NCI-H2107 (cell line): ENCODE data around the gene OR13H1.
"Not testable (repeated sequence)": the region's sequence is repeated elsewhere in the genome, so short reads cannot be mapped to it uniquely, and the experiment has no call there.

Experiments used
- DNase-seq: peaks from one replicate; lab custom pipeline; 2025; lab: John Stamatoyannopoulos, UW

Gene OR13H1

GRCh38 chrX:131543774-131544173 lies at the start of gene OR13H1:
Gene OR13H1, plus strand, starts transcription at chrX:131544074. Its CDS starts 0 bp downstream, at chrX:131544074.
- DNase-seq, result no peak

GRCh38 chrX:131501556-131501955 lies 42.3 kb upstream of the OR13H1 start:
- not testable (repeated sequence) for DNase-seq

GRCh38 chrX:131513159-131513914 lies 30.5 kb upstream of the OR13H1 start:
- no peak for DNase-seq

GRCh38 chrX:131521824-131522223 lies 22.1 kb upstream of the OR13H1 start:
- DNase-seq, result no peak

GRCh38 chrX:131544218-131544617 lies 344 bp downstream of the OR13H1 start:
- no peak for DNase-seq

- no peak for DNase-seq
Measured at GRCh38 chrX:131549011-131549410, 5.1 kb downstream of the OR13H1 start.

GRCh38 chrX:131552453-131552852 lies 8.6 kb downstream of the OR13H1 start:
- DNase-seq, result not testable (repeated sequence)

GRCh38 chrX:131558562-131558961 lies 14.7 kb downstream of the OR13H1 start:
- no peak for DNase-seq

- no peak for DNase-seq
Measured at GRCh38 chrX:131564553-131565229, 20.8 kb downstream of the OR13H1 start.

GRCh38 chrX:131565909-131566308 lies 22.0 kb downstream of the OR13H1 start:
- DNase-seq, result no peak

- DNase-seq, result no peak
Measured at GRCh38 chrX:131571348-131571747, 27.5 kb downstream of the OR13H1 start.

- DNase-seq, result no peak
Measured at GRCh38 chrX:131572372-131573014, 28.6 kb downstream of the OR13H1 start.

GRCh38 chrX:131577413-131577812 lies 33.5 kb downstream of the OR13H1 start:
- DNase-seq, result no peak

GRCh38 chrX:131577999-131578734 lies 34.3 kb downstream of the OR13H1 start:
- no peak for DNase-seq

GRCh38 chrX:131578735-131579367 lies 35.0 kb downstream of the OR13H1 start:
- not testable (repeated sequence) for DNase-seq

GRCh38 chrX:131588995-131589394 lies 45.1 kb downstream of the OR13H1 start:
- DNase-seq, result no peak
